ENCODE measurements around the gene STK10. TPM values are rescaled to one million over a fixed set of nuclear protein-coding genes. Genes with fewer than 3 reads are reported as not detected.
"Not testable (repeated sequence)": the region's sequence is repeated elsewhere in the genome, so short reads cannot be mapped to it uniquely, and the experiment has no call there.

Gene STK10
- total RNA-seq, 3 donors from 2014 or later (not counting 1 experiment from before 2014, with no cell fraction given), result 705 to 879 (median 783) TPM

DNA sequence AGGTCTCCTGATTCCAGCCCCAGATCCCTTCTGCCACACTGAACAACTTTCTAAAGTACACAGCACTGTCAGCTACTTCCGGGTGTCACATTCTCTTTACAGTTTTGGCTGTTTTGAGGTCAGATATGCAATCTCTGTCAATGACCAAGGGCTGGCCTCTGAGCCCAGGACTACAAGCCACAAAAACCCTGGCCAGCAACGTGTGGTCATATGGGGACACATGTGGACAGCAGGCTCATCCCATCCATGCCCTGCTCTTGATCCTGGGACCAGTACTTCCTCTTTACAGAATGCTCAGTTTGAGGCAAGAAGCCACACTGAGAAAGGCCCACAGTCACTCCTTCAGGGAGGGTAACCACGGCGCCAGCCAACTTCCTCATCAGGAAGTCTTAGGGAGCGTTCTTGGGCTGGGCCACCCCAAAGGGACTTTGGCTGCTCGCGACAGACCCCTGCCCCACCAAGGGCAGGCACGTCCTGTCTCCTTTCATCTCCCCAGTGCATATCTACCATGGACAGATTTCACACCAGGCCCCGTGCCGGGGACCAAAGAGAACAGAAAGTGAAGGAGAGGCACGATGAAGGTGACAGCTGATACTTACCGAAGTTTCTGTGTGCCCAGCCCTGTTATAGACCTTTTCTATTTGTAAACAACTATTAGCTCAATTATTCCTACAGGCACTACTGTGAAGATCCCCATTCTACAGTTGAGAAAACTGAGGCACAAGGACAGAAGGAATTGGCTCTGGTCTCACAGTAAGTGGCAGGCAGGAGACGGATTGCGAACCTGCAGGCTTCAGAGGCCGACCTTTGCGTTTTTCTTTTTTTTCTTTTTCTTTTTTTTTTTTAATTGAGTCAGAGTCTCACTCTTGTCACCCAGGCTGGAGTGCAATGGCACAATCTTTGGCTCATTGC, 37.3 kb downstream of the STK10 start:
- intact Hi-C loops (cut with micrococcal nuclease), result loop anchor here (2.0 kb wide), 1 partner anchor 24 kb away; no protein-coding TSS in a partner anchor
- peak; percentile 66 to 79 (median 74) for ATAC-seq
- Mint-ChIP-seq H3K36me3 (no peaks in the 10 kb centered on the region), H3K4me1 (peaks cover 81 to 86% of the 10 kb centered on the region in 2 donors), H3K27ac (peak overlapping the region; percentile 97 to 98), H3K9me3 (no peaks in the 10 kb centered on the region), H3K4me3 (peak overlapping the region; percentile 78), H3K27me3 (ENCODE audit: low read depth in 2 of 2) (no peaks in the 10 kb centered on the region)
- H3K27me3 ChIP-seq (ENCODE audit: control insufficient read depth, insufficient read depth, low read length), result no peaks in the 10 kb centered on the region
- no peak for TF ChIP-seq CTCF (IDR thresholded peaks at IDR 0.05)
- H3K27ac ChIP-seq (ENCODE audit: low read length), result peak overlapping the region; percentile 71
- H3K9me3 ChIP-seq (ENCODE audit: control insufficient read depth, insufficient read depth, low read length), result no peaks in the 10 kb centered on the region
- H3K4me3 ChIP-seq (ENCODE audit: low read length), result no peak overlapping the region
- DNase-seq, result peak; percentile 52 to 54
- H3K4me1 ChIP-seq (ENCODE audit: control insufficient read depth, insufficient read depth, low read length), result peaks cover 89% of the 10 kb centered on the region
- WGBS (ENCODE audit: insufficient coverage), result 15% methylated on average over 16 of the region's 16 CpGs
- H3K36me3 ChIP-seq (ENCODE audit: control insufficient read depth, insufficient read depth, low read length), result peaks cover 58% of the 10 kb centered on the region

DNA sequence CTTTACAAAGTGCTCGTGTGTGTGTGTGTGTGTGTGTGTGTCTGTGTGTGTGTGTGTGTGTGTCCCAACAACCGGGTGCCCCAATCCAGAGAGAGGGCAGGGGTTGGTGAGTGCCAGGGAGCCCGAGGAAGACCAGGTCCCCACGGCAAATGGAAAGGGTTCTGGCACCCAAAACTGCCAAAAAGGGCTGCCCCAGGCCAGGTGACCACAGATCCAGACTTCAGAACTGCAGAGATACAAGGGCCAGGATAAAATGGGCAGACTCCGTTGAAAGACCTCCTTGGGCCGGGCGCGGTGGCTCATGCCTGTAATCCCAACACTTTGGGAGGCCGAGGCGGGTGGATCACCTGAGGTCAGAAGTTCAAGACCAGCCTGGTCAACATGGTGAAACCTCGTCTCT, 38.5 kb downstream of the STK10 start:
- 88% methylated on average over 9 of the region's 11 CpGs for WGBS (ENCODE audit: insufficient coverage)
- not testable (repeated sequence) for H3K9me3 Mint-ChIP-seq; ATAC-seq; H3K27me3 Mint-ChIP-seq (ENCODE audit: low read depth in 2 of 2); H3K27me3 ChIP-seq (ENCODE audit: control insufficient read depth, insufficient read depth, low read length); DNase-seq; H3K4me3 ChIP-seq (ENCODE audit: low read length); H3K9me3 ChIP-seq (ENCODE audit: control insufficient read depth, insufficient read depth, low read length); H3K36me3 Mint-ChIP-seq
- Mint-ChIP-seq H3K4me1 (peaks cover 84 to 93% of the 10 kb centered on the region in 2 donors), H3K4me3 (peak overlapping the region; percentile 78), H3K27ac (peak overlapping the region; percentile 97 to 98)
- Histone ChIP-seq H3K36me3 (ENCODE audit: control insufficient read depth, insufficient read depth, low read length) (peaks cover 59% of the 10 kb centered on the region), H3K27ac (ENCODE audit: low read length) (peak overlapping the region; percentile 30), H3K4me1 (ENCODE audit: control insufficient read depth, insufficient read depth, low read length) (peaks cover 97% of the 10 kb centered on the region)
- intact Hi-C loops (cut with micrococcal nuclease), result loop anchor here (2.0 kb wide), 1 partner anchor 35 kb away; no protein-coding TSS in a partner anchor

GRCh38 chr5:172149073-172149472, 39.0 kb downstream of the STK10 start:
- ATAC-seq (no peak), DNase-seq (no peak)
- H3K4me1 Mint-ChIP-seq, result peaks cover 84 to 93% of the 10 kb centered on the region in 2 donors
- Histone ChIP-seq H3K9me3 (ENCODE audit: control insufficient read depth, insufficient read depth, low read length) (no peaks in the 10 kb centered on the region), H3K36me3 (ENCODE audit: control insufficient read depth, insufficient read depth, low read length) (peaks cover 54% of the 10 kb centered on the region), H3K4me1 (ENCODE audit: control insufficient read depth, insufficient read depth, low read length) (peaks cover 97% of the 10 kb centered on the region), H3K27ac (ENCODE audit: low read length) (peak overlapping the region; percentile 30), H3K27me3 (ENCODE audit: control insufficient read depth, insufficient read depth, low read length) (no peaks in the 10 kb centered on the region), H3K4me3 (ENCODE audit: low read length) (no peak overlapping the region)
- WGBS (ENCODE audit: insufficient coverage), result 93% methylated on average over 3 of the region's 3 CpGs
- no peak for TF ChIP-seq CTCF (IDR thresholded peaks at IDR 0.05)
- H3K36me3 Mint-ChIP-seq, result no peaks in the 10 kb centered on the region
- no peak overlapping the region for H3K4me3 Mint-ChIP-seq
- H3K27ac Mint-ChIP-seq, result peak overlapping the region; percentile 97 to 98
- no peaks in the 10 kb centered on the region for H3K9me3 Mint-ChIP-seq
- intact Hi-C loops (cut with micrococcal nuclease), result loop anchor here (2.0 kb wide), 1 partner anchor 36 kb away; no protein-coding TSS in a partner anchor
- H3K27me3 Mint-ChIP-seq (ENCODE audit: low read depth in 2 of 2), result no peaks in the 10 kb centered on the region

- Histone ChIP-seq H3K9me3 (ENCODE audit: control insufficient read depth, insufficient read depth, low read length) (no peaks in the 10 kb centered on the region), H3K27ac (ENCODE audit: low read length) (peak overlapping the region; percentile 45), H3K36me3 (ENCODE audit: control insufficient read depth, insufficient read depth, low read length) (peaks cover 51% of the 10 kb centered on the region), H3K27me3 (ENCODE audit: control insufficient read depth, insufficient read depth, low read length) (no peaks in the 10 kb centered on the region), H3K4me1 (ENCODE audit: control insufficient read depth, insufficient read depth, low read length) (peaks cover 97% of the 10 kb centered on the region), H3K4me3 (ENCODE audit: low read length) (no peak overlapping the region)
- DNase-seq (no peak), ATAC-seq (no peak)
- Mint-ChIP-seq H3K27ac (peak overlapping the region; percentile 97 to 98), H3K9me3 (no peaks in the 10 kb centered on the region), H3K27me3 (ENCODE audit: low read depth in 2 of 2) (no peaks in the 10 kb centered on the region), H3K4me1 (peaks cover 84 to 93% of the 10 kb centered on the region in 2 donors), H3K36me3 (no peaks in the 10 kb centered on the region), H3K4me3 (no peak overlapping the region)
- no peak for TF ChIP-seq CTCF (IDR thresholded peaks at IDR 0.05)
- intact Hi-C loops (cut with micrococcal nuclease), result loop anchor here (2.0 kb wide), 1 partner anchor 36 kb away; no protein-coding TSS in a partner anchor
- WGBS (ENCODE audit: insufficient coverage), result 94% methylated on average over 9 of the region's 9 CpGs
These were observed 39.6 kb downstream of the STK10 start for GRCh38 chr5:172148381-172148780.
